Measurements from ENCODE around the gene FFAR2.

FFAR2 gene

GRCh38 chr19:35427187-35427586, 20.9 kb upstream of the FFAR2 start:
- DNase-seq: no peak

- no peak for DNase-seq
These were observed 18.2 kb upstream of the FFAR2 start for GRCh38 chr19:35429698-35430408.

GRCh38 chr19:35430409-35431144, 17.5 kb upstream of the FFAR2 start:
- peak; percentile 4 for DNase-seq

GRCh38 chr19:35431145-35431807, 16.8 kb upstream of the FFAR2 start:
- no peak for DNase-seq

- no peak for DNase-seq
These were observed 15.1 kb upstream of the FFAR2 start for GRCh38 chr19:35432911-35433310.

- DNase-seq: no peak
These were observed 14.6 kb upstream of the FFAR2 start for GRCh38 chr19:35433448-35433847.

GRCh38 chr19:35435896-35436295, 12.2 kb upstream of the FFAR2 start:
- DNase-seq: no peak

GRCh38 chr19:35436477-35437405, 11.3 kb upstream of the FFAR2 start:
- DNase-seq: peak; percentile 12

GRCh38 chr19:35437406-35437951, 10.6 kb upstream of the FFAR2 start:
- DNase-seq: no peak

- DNase-seq: no peak
These were observed 10.0 kb upstream of the FFAR2 start for GRCh38 chr19:35438096-35438495.

- DNase-seq: no peak
These were observed 9.5 kb upstream of the FFAR2 start for GRCh38 chr19:35438527-35438926.

GRCh38 chr19:35439921-35440320, 8.1 kb upstream of the FFAR2 start:
- no peak for DNase-seq

GRCh38 chr19:35442091-35442490, 6.0 kb upstream of the FFAR2 start:
- DNase-seq: no peak

GRCh38 chr19:35444735-35445134, 3.3 kb upstream of the FFAR2 start:
- DNase-seq: no peak

- DNase-seq: no peak
These were observed 2.0 kb upstream of the FFAR2 start for GRCh38 chr19:35445826-35446593.

GRCh38 chr19:35449359-35450043, 1.4 kb downstream of the FFAR2 start:
- DNase-seq: no peak

GRCh38 chr19:35451338-35452096, 3.5 kb downstream of the FFAR2 start:
- no peak for DNase-seq

- no peak for DNase-seq
These were observed 6.6 kb downstream of the FFAR2 start for GRCh38 chr19:35454663-35455062.

GRCh38 chr19:35455616-35456201, 7.7 kb downstream of the FFAR2 start:
- DNase-seq: no peak

- DNase-seq: no peak
These were observed 9.1 kb downstream of the FFAR2 start for GRCh38 chr19:35457173-35457572.
